Lung (tissue), 12 donors: ENCODE results near the gene KSR1. TPM values are rescaled to one million over a fixed set of nuclear protein-coding genes. Genes with fewer than 3 reads are reported as not detected.
"Not testable (repeated sequence)": the region's sequence is repeated elsewhere in the genome, so short reads cannot be mapped to it uniquely, and the experiment has no call there.

Experiments used
- ATAC-seq: fragments of 200-7000 bp; cut with Tn5 transposase; one replicate; pipeline ENCODE4 v1.9.1; 2020; ENCODE audit warnings: moderate number of reproducible peaks; ENCODE audit not compliant: insufficient read depth, low FRiP score
- DNase-seq, 3 donors: peaks; one replicate each; pipeline ENCODE4 v3.0.0-alpha.2; 2013 to 2017
- H3K27ac ChIP-seq, 2 donors: one replicate each; pipeline ENCODE4 v1.5.1; 2013; ENCODE audit warnings: mild to moderate bottlenecking in 2 of 2, moderate library complexity in 2 of 2, control low read depth in 1 of 2, inconsistent platforms in 1 of 2, low read depth in 1 of 2, low read length in 1 of 2
- H3K27me3 ChIP-seq, 3 donors: one replicate each; pipeline ENCODE4 v1.5.1; 2013; ENCODE audit warnings: low read length in 2 of 3; ENCODE audit not compliant: control insufficient read depth in 3 of 3, insufficient read depth in 3 of 3
- H3K36me3 ChIP-seq, 4 donors: one replicate each; pipeline ENCODE4 v1.5.1; 2013; ENCODE audit warnings: low read length in 4 of 4, mild to moderate bottlenecking in 1 of 4, moderate library complexity in 1 of 4; ENCODE audit not compliant: control insufficient read depth in 4 of 4, insufficient read depth in 4 of 4
- H3K4me1 ChIP-seq, 5 donors: one replicate each; pipeline ENCODE4 v1.5.1; 2013; ENCODE audit warnings: low read length in 5 of 5, mild to moderate bottlenecking in 2 of 5, moderate library complexity in 1 of 5; ENCODE audit not compliant: control insufficient read depth in 5 of 5, insufficient read depth in 5 of 5
- H3K4me3 ChIP-seq: one replicate; pipeline ENCODE4 v1.5.1; 2013; ENCODE audit warnings: mild to moderate bottlenecking, control low read depth, moderate library complexity
- H3K9ac ChIP-seq, 2 donors: one replicate each; pipeline ENCODE4 v1.5.1; 2013; ENCODE audit warnings: low read length in 2 of 2, control low read depth in 1 of 2; ENCODE audit not compliant: insufficient read depth in 1 of 2
- H3K9me3 ChIP-seq, 4 donors: one replicate each; pipeline ENCODE4 v1.5.1; 2013; ENCODE audit warnings: low read length in 3 of 4, mild to moderate bottlenecking in 1 of 4, moderate library complexity in 1 of 4; ENCODE audit not compliant: control insufficient read depth in 4 of 4, insufficient read depth in 3 of 4
- CTCF ChIP-seq: IDR thresholded peaks from 2 replicates; pipeline ENCODE4 v1.5.1; 2012; ENCODE audit warnings: mild to moderate bottlenecking; ENCODE audit errors: control extremely low read depth, extremely low read depth
- WGBS, 2 donors: extraction: QIAGEN DNeasy Blood & Tissue Kit; methylation state at CpG; one replicate each; pipeline ENCODE4 v1.1.7; 2013; 5-methylcytosine and 5-hydroxymethylcytosine counted together
- polyA plus RNA-seq, 2 donors: library from polyadenylated mRNA; stranded (reverse); fragments of 200-250 nt; gene quantifications; one replicate each; pipeline ENCODE4 v1.2.1, GENCODE V29; 2013
- total RNA-seq, 2 donors: library from RNA; depleted of rRNA in 1 of 2; stranded (reverse); fragments of >200 nt in 1 of 2; gene quantifications; one replicate each; pipeline ENCODE4 v1.2.1, GENCODE V29; 2014 to 2021
- donor health status: control.
- donor health status: control.
- donor health status: Bipolar disorder and iron deficiency.
- donor health status: healthy.
- donor health status: DM: yes; HTN: yes; CAD: no.

KSR1 gene
- total and polyA plus RNA-seq, 4 donors: 26.8 to 70.0 (median 42.3) TPM

- DNase-seq (no peak), ATAC-seq (no peak)
- no peak for TF ChIP-seq CTCF
- no peak overlapping the region for H3K4me3 ChIP-seq
- H3K9ac ChIP-seq: no peak overlapping the region
- H3K4me1 ChIP-seq: peaks cover 0 to 25% (median 7%) of the 10 kb centered on the region in 5 donors
- no peaks in the 10 kb centered on the region for H3K27me3 ChIP-seq
- no peaks in the 10 kb centered on the region for H3K9me3 ChIP-seq
- no peak overlapping the region for H3K27ac ChIP-seq
- no peaks in the 10 kb centered on the region for H3K36me3 ChIP-seq
- WGBS, 2 donors: 95 to 97% methylated on average over 4 of the region's 4 CpGs
Measured at GRCh38 chr17:27463235-27463677, 7.0 kb downstream of the KSR1 start.

GRCh38 chr17:27464019-27464418 lies 7.8 kb downstream of the KSR1 start:
- ATAC-seq: not testable (repeated sequence)
- peaks cover 0 to 24% (median 0%) of the 10 kb centered on the region in 5 donors for H3K4me1 ChIP-seq
- WGBS, 2 donors: 76 to 85% methylated on average over 3 of the region's 3 CpGs

GRCh38 chr17:27464431-27464830 lies 8.2 kb downstream of the KSR1 start:
- TF ChIP-seq CTCF: no peak
- Histone ChIP-seq H3K4me3 (no peak overlapping the region), H3K27me3 (no peaks in the 10 kb centered on the region), H3K9me3 (no peaks in the 10 kb centered on the region), H3K36me3 (no peaks in the 10 kb centered on the region), H3K4me1 (peaks cover 0 to 20% (median 3%) of the 10 kb centered on the region in 5 donors), H3K27ac (no peak overlapping the region), H3K9ac (no peak overlapping the region)
- no peak for DNase-seq
- ATAC-seq: no peak
- 91 to 100% methylated on average over 1 of the region's 1 CpG for WGBS, 2 donors

More at GRCh38 chr17:27464019-27464418, 7.8 kb downstream of the KSR1 start:
- not testable (repeated sequence) for DNase-seq, H3K36me3 ChIP-seq, H3K9me3 ChIP-seq, H3K9ac ChIP-seq, H3K27me3 ChIP-seq, H3K4me3 ChIP-seq, H3K27ac ChIP-seq

- not testable (repeated sequence) for H3K9me3 ChIP-seq, H3K4me3 ChIP-seq, H3K9ac ChIP-seq, DNase-seq, ATAC-seq, H3K27me3 ChIP-seq, H3K36me3 ChIP-seq
- Histone ChIP-seq H3K27ac (peak overlapping the region in 1 of 2 donors; percentile 37), H3K4me1 (peaks cover 0 to 17% (median 5%) of the 10 kb centered on the region in 5 donors)
- 84 to 85% methylated on average over 2 of the region's 2 CpGs for WGBS, 2 donors
Measured at GRCh38 chr17:27465875-27466274, 9.6 kb downstream of the KSR1 start.

- Histone ChIP-seq H3K27ac (peak overlapping the region in 1 of 2 donors; percentile 62), H3K9ac (no peak overlapping the region), H3K4me3 (no peak overlapping the region), H3K4me1 (peaks cover 0 to 18% (median 5%) of the 10 kb centered on the region in 5 donors), H3K36me3 (no peaks in the 10 kb centered on the region), H3K9me3 (no peaks in the 10 kb centered on the region), H3K27me3 (no peaks in the 10 kb centered on the region)
- no peak for DNase-seq
- TF ChIP-seq CTCF: no peak
- WGBS, 2 donors: 38 to 44% methylated on average over 3 of the region's 3 CpGs
- ATAC-seq: no peak
Measured at GRCh38 chr17:27466376-27466742, 10.1 kb downstream of the KSR1 start.
